ENCODE data around the gene LY86. TPM values are rescaled to one million over a fixed set of nuclear protein-coding genes. Genes with fewer than 3 reads are reported as not detected.

Gene LY86
- total RNA-seq, 1 experiment from 2014 or later: not detected

GRCh38 chr6:6614983-6615349, 26.4 kb downstream of the LY86 start:
- no peak overlapping the region for H3K27ac Mint-ChIP-seq
- H3K23me2 ChIP-seq (ENCODE audit: insufficient read length, low read depth, low read length, poor library complexity, severe bottlenecking): no peaks in the 10 kb centered on the region
- peaks cover 4 to 7% of the 10 kb centered on the region in 2 experiments; a peak in 3 of 4 replicates for H3K4me1 Mint-ChIP-seq
- H3K18ac ChIP-seq (ENCODE audit: insufficient read length, low read depth, low read length): no peak overlapping the region
- no peaks in the 10 kb centered on the region for H3K36me3 Mint-ChIP-seq (ENCODE audit: insufficient read depth in 1 of 3, low read depth in 3 of 3)
- H2BK5ac ChIP-seq (ENCODE audit: insufficient read length, low read length): no peak overlapping the region
- no peak overlapping the region for H3K56ac ChIP-seq (ENCODE audit: insufficient read length, low read depth, low read length)
- H2BK15ac ChIP-seq (ENCODE audit: low read depth, low read length): no peak overlapping the region
- H3K4ac ChIP-seq (ENCODE audit: low read depth, low read length): no peak overlapping the region
- H2BK20ac ChIP-seq (ENCODE audit: low read depth, low read length, poor library complexity, severe bottlenecking): no peak overlapping the region
- H3K4me3 Mint-ChIP-seq: no peak overlapping the region
- no peaks in the 10 kb centered on the region for H4K20me1 ChIP-seq (ENCODE audit: control insufficient read depth, insufficient read depth, insufficient read length)
- H3K9ac ChIP-seq (ENCODE audit: extremely low read depth, insufficient read length, low read length): no peak overlapping the region
- no peak overlapping the region for H3K23ac ChIP-seq (ENCODE audit: insufficient read length, low read depth, low read length)
- H3K79me2 ChIP-seq (ENCODE audit: insufficient read depth, low read length): no peaks in the 10 kb centered on the region
- H3K9me3 Mint-ChIP-seq: no peaks in the 10 kb centered on the region; a peak in 1 of 5 replicates
- no CpG with 5 or more reads among the region's 5 CpGs for WGBS (ENCODE audit: extremely low coverage, insufficient read length, low lambda C conversion rate)
- no peaks in the 10 kb centered on the region for H3K27me3 ChIP-seq (ENCODE audit: insufficient read depth, low read length)
- H3K9me3 ChIP-seq (ENCODE audit: control insufficient read depth, low read depth, low read length): no peaks in the 10 kb centered on the region
- H2BK12ac ChIP-seq (ENCODE audit: insufficient read length, low read depth, low read length): no peak overlapping the region
- no peak overlapping the region for H2AK5ac ChIP-seq (ENCODE audit: insufficient read length, low read length)
- DNase-seq: no peak
- no peak overlapping the region for H2BK120ac ChIP-seq (ENCODE audit: low read depth, low read length, poor library complexity, severe bottlenecking)
- no peak overlapping the region for H2AFZ ChIP-seq (ENCODE audit: low read length)
- H3K14ac ChIP-seq (ENCODE audit: insufficient read depth, low read length): no peak overlapping the region
- H3K4me1 ChIP-seq (ENCODE audit: insufficient read depth, low read length): no peaks in the 10 kb centered on the region
- no peak overlapping the region for H3K27ac ChIP-seq (ENCODE audit: insufficient read length, low read depth, low read length)
- H3K4me2 ChIP-seq (ENCODE audit: insufficient read depth, insufficient read length, low read length): no peak overlapping the region
- H4K8ac ChIP-seq (replicated peaks; ENCODE audit: insufficient read length, low read depth, low read length): no peak overlapping the region
- H3K79me1 ChIP-seq (ENCODE audit: insufficient read depth, low read depth, low read length, poor library complexity, severe bottlenecking): no peaks in the 10 kb centered on the region
- H4K5ac ChIP-seq (ENCODE audit: insufficient read length, low read depth, low read length): no peak overlapping the region
- TF ChIP-seq CTCF (conservative IDR thresholded peaks at IDR 0.05): no peak
- peaks cover 5% of the 10 kb centered on the region for H3K27me3 Mint-ChIP-seq (ENCODE audit: low read depth)
- H3T11ph ChIP-seq (ENCODE audit: low read length): no peak overlapping the region
- H4K91ac ChIP-seq (ENCODE audit: insufficient read length, low read depth, low read length): no peak overlapping the region

Measured in H9 (cell line).